Stomach (tissue), 9 donors: Measurements from ENCODE around the gene HTT. TPM values are rescaled to one million over a fixed set of nuclear protein-coding genes. Genes with fewer than 3 reads are reported as not detected.

Experiments used
- DNase-seq, 2 donors: peaks; one replicate each; pipeline versions ENCODE4 v3.0.0 to v3.0.0-alpha.2; 2013 to 2019
- H3K27ac ChIP-seq, 5 donors: fragments of 200-600 bp in 4 of 5; sonication (generic) in 4 of 5; one replicate each; pipeline ENCODE4 v1.5.1; 2013 to 2019; ENCODE audit warnings: mild to moderate bottlenecking in 1 of 5, moderate library complexity in 1 of 5
- H3K27me3 ChIP-seq, 3 donors: fragments of 200-600 bp; sonication (generic); one replicate each; pipeline ENCODE4 v1.5.1; 2017 to 2019; ENCODE audit warnings: mixed run types in 1 of 3
- H3K36me3 ChIP-seq, 4 donors: fragments of 200-600 bp; sonication (generic); 1 replicate in 3 of 4; 2 replicates in 1 of 4; pipeline ENCODE4 v1.5.1; 2016 to 2019
- H3K4me1 ChIP-seq, 4 donors: fragments of 200-600 bp; sonication (generic); one replicate each; pipeline ENCODE4 v1.5.1; 2016 to 2019
- H3K4me3 ChIP-seq, 4 donors: fragments of 200-600 bp; sonication (generic) in 3 of 4; one replicate each; pipeline ENCODE4 v1.5.1; 2016 to 2019; ENCODE audit warnings: mild to moderate bottlenecking in 1 of 4
- H3K9me3 ChIP-seq, 4 donors: fragments of 200-600 bp; sonication (generic); one replicate each; pipeline ENCODE4 v1.5.1; 2016 to 2019
- CTCF ChIP-seq, 7 experiments: fragments of 450-650 bp in 4 of 7; fragments of 200-600 bp in 3 of 7; sonication (generic) in 3 of 7; IDR thresholded peaks; one replicate each; pipeline ENCODE4 v1.5.1; 2016 to 2019; ENCODE audit warnings: antibody characterized with exemption in 7 of 7, control low read depth in 2 of 7, mild to moderate bottlenecking in 1 of 7
- EP300 ChIP-seq: sonication (generic); formaldehyde crosslinking; IDR thresholded peaks from one replicate; pipeline ENCODE4 v1.6.1; 2017; ENCODE audit warnings: antibody characterized with exemption
- POLR2A ChIP-seq, 4 donors: fragments of 450-650 bp; IDR thresholded peaks; one replicate each; pipeline ENCODE4 v1.6.1; 2016; ENCODE audit warnings: antibody characterized with exemption in 4 of 4, control low read depth in 2 of 4, mild to moderate bottlenecking in 1 of 4, moderate library complexity in 1 of 4
- POLR2AphosphoS5 ChIP-seq, 3 donors: sonication (generic); formaldehyde crosslinking; IDR thresholded peaks; one replicate each; pipeline ENCODE4 v1.6.1; 2016; ENCODE audit warnings: antibody characterized with exemption in 3 of 3
- WGBS, 5 donors: extraction: QIAGEN DNeasy Blood & Tissue Kit in 3 of 5; methylation state at CpG; one replicate each; pipeline versions ENCODE4 v1.1.5 to v1.1.7; 2013 to 2018; 5-methylcytosine and 5-hydroxymethylcytosine counted together
- intact Hi-C: fragments of 100-400 bp; cut with DNase I; formaldehyde crosslinking; loops from one replicate; pipeline ENCODE4 v1.15.1; 2023; ENCODE audit warnings: low total_unique reads
- polyA plus RNA-seq, 3 donors: library from polyadenylated mRNA; stranded (reverse); fragments of 200-250 nt; gene quantifications; one replicate each; pipeline ENCODE4 v1.2.3, GENCODE V29; 2013
- total RNA-seq, 5 donors: library from RNA; depleted of rRNA; stranded (reverse); fragments of >200 nt; gene quantifications; one replicate each; pipeline versions ENCODE4 v1.1.0 to v1.2.3, GENCODE V29; 2014 to 2016
- donor health status: healthy with polysubstance abuse.
- donor health status: Bipolar disorder and iron deficiency.
- donor health status: healthy.

HTT gene
- total and polyA plus RNA-seq, 8 donors, result 3.4 to 95.7 (median 41.6) TPM

GRCh38 chr4:3077796-3078195 lies 3.3 kb downstream of the HTT start:
- Histone ChIP-seq H3K27me3 (no peaks in the 10 kb centered on the region), H3K4me3 (no peak overlapping the region), H3K27ac (no peak overlapping the region), H3K9me3 (no peaks in the 10 kb centered on the region), H3K36me3 (no peaks in the 10 kb centered on the region), H3K4me1 (peaks cover 17 to 70% (median 47%) of the 10 kb centered on the region in 4 donors)
- no peak for DNase-seq
- TF ChIP-seq POLR2AphosphoS5 (IDR thresholded peaks at IDR 0.05) (no peak), CTCF (IDR thresholded peaks at IDR 0.05) (no peak), POLR2A (IDR thresholded peaks at IDR 0.05) (no peak), EP300 (no peak)
- intact Hi-C loops, result no loop called here
- 71 to 79% (median 77%) methylated on average over 2 of the region's 2 CpGs for WGBS, 5 donors

GRCh38 chr4:3079694-3080123 lies 5.2 kb downstream of the HTT start:
- 80 to 90% (median 87%) methylated on average over 6 of the region's 6 CpGs for WGBS, 5 donors
- Histone ChIP-seq H3K4me3 (no peak overlapping the region), H3K27me3 (no peaks in the 10 kb centered on the region), H3K36me3 (no peaks in the 10 kb centered on the region), H3K27ac (no peak overlapping the region), H3K9me3 (no peaks in the 10 kb centered on the region), H3K4me1 (peaks cover 11 to 65% (median 42%) of the 10 kb centered on the region in 4 donors)
- TF ChIP-seq POLR2AphosphoS5 (IDR thresholded peaks at IDR 0.05) (no peak), EP300 (no peak), POLR2A (IDR thresholded peaks at IDR 0.05) (no peak), CTCF (IDR thresholded peaks at IDR 0.05) (no peak)
- DNase-seq, result no peak
- intact Hi-C loops, result no loop called here

- peaks cover 0 to 52% (median 22%) of the 10 kb centered on the region in 4 donors for H3K4me1 ChIP-seq
- H3K27me3 ChIP-seq, result no peaks in the 10 kb centered on the region
- H3K4me3 ChIP-seq, result no peak overlapping the region
- peaks cover 0 to 13% (median 12%) of the 10 kb centered on the region in 4 donors for H3K36me3 ChIP-seq
- 73 to 89% (median 85%) methylated on average over 6 of the region's 6 CpGs for WGBS, 5 donors
- intact Hi-C loops, result no loop called here
- H3K27ac ChIP-seq, result no peak overlapping the region
- TF ChIP-seq POLR2AphosphoS5 (IDR thresholded peaks at IDR 0.05) (no peak), POLR2A (IDR thresholded peaks at IDR 0.05) (no peak), EP300 (no peak), CTCF (IDR thresholded peaks at IDR 0.05) (no peak)
- no peak for DNase-seq
- H3K9me3 ChIP-seq, result no peaks in the 10 kb centered on the region
Observed at GRCh38 chr4:3082925-3083515, 8.5 kb downstream of the HTT start.

- no peak overlapping the region for H3K4me3 ChIP-seq
- TF ChIP-seq CTCF (IDR thresholded peaks at IDR 0.05) (no peak), POLR2A (IDR thresholded peaks at IDR 0.05) (no peak), POLR2AphosphoS5 (IDR thresholded peaks at IDR 0.05) (no peak), EP300 (no peak)
Observed at GRCh38 chr4:3083732-3084131, 9.3 kb downstream of the HTT start.

More at GRCh38 chr4:3083732-3084131, 9.3 kb downstream of the HTT start:
- 25 to 71% (median 61%) methylated on average over 1 of the region's 1 CpG for WGBS, 5 donors
- no peak for DNase-seq
- H3K27ac ChIP-seq, result no peak overlapping the region
- no peaks in the 10 kb centered on the region for H3K9me3 ChIP-seq
- peaks cover 0 to 45% (median 17%) of the 10 kb centered on the region in 4 donors for H3K4me1 ChIP-seq
- H3K36me3 ChIP-seq, result peaks cover 0 to 20% (median 19%) of the 10 kb centered on the region in 4 donors
- intact Hi-C loops, result no loop called here
- H3K27me3 ChIP-seq, result no peaks in the 10 kb centered on the region
